ENCODE data around the gene SSBP2.

GRCh38 chr5:81740758-81741157 is 10.1 kb downstream of the SSBP2 start:
- TF ChIP-seq CTCF (IDR thresholded peaks at IDR 0.05) (no peak), POLR2A (IDR thresholded peaks at IDR 0.05) (no peak)

All from esophagus squamous epithelium (tissue), 4 donors.